Gastroesophageal sphincter (tissue), 3 donors: ENCODE data around the gene ZFAND2A.

Experiments
- POLR2AphosphoS5 ChIP-seq: sonication (generic); formaldehyde crosslinking; IDR thresholded peaks from one replicate; pipeline ENCODE4 v1.6.1; 2017; ENCODE audit warnings: antibody characterized with exemption
- TF ChIP-seq, protein P1 (sequence below), 4 experiments: fragments of 200-600 bp in 2 of 4; fragments of 450-650 bp in 2 of 4; sonication (generic) in 1 of 4; IDR thresholded peaks; one replicate each; pipeline ENCODE4 v1.5.1; 2017 to 2019; ENCODE audit warnings: antibody characterized with exemption in 4 of 4, mild to moderate bottlenecking in 2 of 4, moderate library complexity in 2 of 4

GRCh38 chr7:1187127-1187526, 27.1 kb upstream of the ZFAND2A start:
- TF ChIP-seq, protein P1, sequence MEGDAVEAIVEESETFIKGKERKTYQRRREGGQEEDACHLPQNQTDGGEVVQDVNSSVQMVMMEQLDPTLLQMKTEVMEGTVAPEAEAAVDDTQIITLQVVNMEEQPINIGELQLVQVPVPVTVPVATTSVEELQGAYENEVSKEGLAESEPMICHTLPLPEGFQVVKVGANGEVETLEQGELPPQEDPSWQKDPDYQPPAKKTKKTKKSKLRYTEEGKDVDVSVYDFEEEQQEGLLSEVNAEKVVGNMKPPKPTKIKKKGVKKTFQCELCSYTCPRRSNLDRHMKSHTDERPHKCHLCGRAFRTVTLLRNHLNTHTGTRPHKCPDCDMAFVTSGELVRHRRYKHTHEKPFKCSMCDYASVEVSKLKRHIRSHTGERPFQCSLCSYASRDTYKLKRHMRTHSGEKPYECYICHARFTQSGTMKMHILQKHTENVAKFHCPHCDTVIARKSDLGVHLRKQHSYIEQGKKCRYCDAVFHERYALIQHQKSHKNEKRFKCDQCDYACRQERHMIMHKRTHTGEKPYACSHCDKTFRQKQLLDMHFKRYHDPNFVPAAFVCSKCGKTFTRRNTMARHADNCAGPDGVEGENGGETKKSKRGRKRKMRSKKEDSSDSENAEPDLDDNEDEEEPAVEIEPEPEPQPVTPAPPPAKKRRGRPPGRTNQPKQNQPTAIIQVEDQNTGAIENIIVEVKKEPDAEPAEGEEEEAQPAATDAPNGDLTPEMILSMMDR (IDR thresholded peaks at IDR 0.05) = no peak
- TF ChIP-seq POLR2AphosphoS5 = no peak
